ENCODE results near the gene PFKFB2.

DNA sequence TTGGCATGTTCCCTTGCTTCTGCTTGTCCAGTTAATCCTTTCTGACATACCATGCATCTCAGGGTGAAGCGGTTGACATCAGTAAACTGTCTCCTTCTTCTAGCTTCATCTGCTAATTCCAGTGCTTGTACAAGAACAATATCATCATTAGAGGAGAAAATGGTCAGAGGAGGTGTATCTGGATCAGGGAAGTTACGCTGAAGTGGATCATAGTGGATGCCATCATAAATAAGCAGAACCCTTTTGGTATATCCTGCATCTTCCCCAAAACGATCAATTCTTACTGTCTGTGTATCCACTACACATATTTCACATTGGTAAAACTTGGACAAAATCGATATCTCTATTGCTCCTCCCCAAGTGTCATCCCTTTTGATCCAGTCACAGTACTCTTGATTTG lies 4.0 kb upstream of the PFKFB2 start:
- no peak for TF ChIP-seq POLR2A (IDR thresholded peaks at IDR 0.05)
- TF ChIP-seq, protein P1, sequence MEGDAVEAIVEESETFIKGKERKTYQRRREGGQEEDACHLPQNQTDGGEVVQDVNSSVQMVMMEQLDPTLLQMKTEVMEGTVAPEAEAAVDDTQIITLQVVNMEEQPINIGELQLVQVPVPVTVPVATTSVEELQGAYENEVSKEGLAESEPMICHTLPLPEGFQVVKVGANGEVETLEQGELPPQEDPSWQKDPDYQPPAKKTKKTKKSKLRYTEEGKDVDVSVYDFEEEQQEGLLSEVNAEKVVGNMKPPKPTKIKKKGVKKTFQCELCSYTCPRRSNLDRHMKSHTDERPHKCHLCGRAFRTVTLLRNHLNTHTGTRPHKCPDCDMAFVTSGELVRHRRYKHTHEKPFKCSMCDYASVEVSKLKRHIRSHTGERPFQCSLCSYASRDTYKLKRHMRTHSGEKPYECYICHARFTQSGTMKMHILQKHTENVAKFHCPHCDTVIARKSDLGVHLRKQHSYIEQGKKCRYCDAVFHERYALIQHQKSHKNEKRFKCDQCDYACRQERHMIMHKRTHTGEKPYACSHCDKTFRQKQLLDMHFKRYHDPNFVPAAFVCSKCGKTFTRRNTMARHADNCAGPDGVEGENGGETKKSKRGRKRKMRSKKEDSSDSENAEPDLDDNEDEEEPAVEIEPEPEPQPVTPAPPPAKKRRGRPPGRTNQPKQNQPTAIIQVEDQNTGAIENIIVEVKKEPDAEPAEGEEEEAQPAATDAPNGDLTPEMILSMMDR (IDR thresholded peaks at IDR 0.05), result no peak
- TF ChIP-seq POLR2AphosphoS5 (IDR thresholded peaks at IDR 0.05), result no peak
